GM12875 (cell line): ENCODE measurements around the gene NRDC.

Experiments
- H3K4me3 ChIP-seq: one replicate; pipeline ENCODE4 v1.5.1; 2011; ENCODE audit warnings: low read depth, low read length, control low read depth
- CTCF ChIP-seq: IDR thresholded peaks from 2 replicates; pipeline ENCODE4 v1.5.1; 2011; ENCODE audit warnings: low read depth, mild to moderate bottlenecking, control low read depth, inconsistent platforms, low read length, moderate library complexity, borderline replicate concordance; ENCODE audit not compliant: insufficient read depth

The NRDC gene

GRCh38 chr1:51790385-51790784 is 88.1 kb downstream of the NRDC start:
- TF ChIP-seq CTCF: no peak
- no peak overlapping the region for H3K4me3 ChIP-seq

GRCh38 chr1:51789342-51789741 is 89.2 kb downstream of the NRDC start:
- no peak overlapping the region for H3K4me3 ChIP-seq
- no peak for TF ChIP-seq CTCF

DNA sequence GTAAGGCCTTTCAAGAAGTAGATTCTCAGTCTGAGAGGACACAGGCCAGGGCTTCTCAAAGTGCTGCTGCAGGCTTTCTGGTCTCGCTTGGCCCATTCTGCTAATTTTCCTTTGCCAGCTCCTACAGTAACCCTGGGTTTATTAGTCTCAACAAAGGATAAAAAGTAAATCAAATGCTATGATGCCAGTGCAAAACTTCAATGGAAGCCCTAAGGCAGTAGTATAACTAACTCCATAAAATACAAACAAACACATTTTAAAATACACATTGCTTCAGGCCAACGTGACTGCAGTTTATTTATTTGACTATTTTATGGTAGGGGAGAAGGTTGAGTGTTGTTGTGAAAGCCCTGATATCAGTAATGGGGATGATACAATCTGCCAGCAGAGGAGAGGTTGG is 89.6 kb downstream of the NRDC start:
- TF ChIP-seq CTCF: no peak

DNA sequence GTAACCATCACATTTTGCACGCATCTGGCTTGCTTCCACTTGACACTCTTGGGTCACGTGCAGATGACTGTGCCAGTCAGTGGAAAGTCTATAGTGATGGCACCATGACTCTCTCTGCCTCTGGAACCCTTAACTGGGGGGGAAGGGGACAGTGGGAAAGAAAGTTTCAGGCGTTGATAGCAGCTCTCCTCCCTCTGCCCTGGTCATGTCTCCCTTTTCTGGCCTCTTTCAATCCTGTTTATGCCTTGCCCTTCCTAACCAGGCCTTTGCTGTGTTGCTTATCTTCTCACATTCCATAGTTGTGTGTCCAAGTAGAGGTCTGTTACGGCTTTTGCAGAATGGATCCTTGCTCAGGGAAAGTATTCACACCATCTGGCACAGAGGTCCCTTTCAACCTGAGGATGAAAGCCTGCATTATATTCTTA is 93.5 kb downstream of the NRDC start:
- TF ChIP-seq CTCF: no peak
- H3K4me3 ChIP-seq: no peak overlapping the region

More for the DNA sequence above, 89.6 kb downstream of the NRDC start:
- no peak overlapping the region for H3K4me3 ChIP-seq

DNA sequence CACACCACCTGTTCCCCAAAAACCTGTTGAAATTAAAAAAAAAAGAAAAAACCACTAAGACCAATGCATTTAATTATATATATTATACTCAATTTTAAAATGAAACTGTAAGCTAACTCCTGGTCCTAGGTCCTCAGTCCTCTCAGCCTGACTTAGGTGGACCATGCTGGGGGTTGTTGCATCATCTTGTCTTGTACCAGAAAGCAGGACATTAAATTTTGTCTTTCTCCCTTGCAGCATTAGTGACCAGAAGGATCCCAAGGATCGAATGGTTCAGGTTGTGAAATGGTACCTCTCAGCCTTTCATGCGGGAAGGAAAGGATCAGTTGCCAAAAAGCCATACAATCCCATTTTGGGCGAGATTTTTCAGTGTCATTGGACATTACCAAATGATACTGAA is 97.6 kb downstream of the NRDC start:
- H3K4me3 ChIP-seq: no peak overlapping the region
- no peak for TF ChIP-seq CTCF

DNA sequence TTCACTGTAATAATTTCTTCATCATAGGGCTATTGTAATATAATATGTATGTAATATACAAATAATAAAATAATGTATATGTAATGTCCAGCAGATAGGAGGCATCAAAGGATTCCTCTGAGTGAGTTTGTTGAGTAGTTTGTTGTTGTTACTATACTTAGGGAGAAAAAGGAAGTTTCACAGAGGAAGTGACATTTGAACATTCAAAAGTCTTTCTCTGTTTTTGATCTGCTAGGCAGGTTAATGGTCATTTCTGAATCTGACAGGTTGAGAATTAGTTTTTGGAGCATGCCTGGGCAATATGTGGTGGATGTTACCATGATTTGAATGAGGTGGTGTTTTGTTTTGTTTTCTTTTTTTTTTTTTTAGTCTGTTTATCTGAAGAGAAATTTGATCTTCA is 102.1 kb downstream of the NRDC start:
- no peak for TF ChIP-seq CTCF

DNA sequence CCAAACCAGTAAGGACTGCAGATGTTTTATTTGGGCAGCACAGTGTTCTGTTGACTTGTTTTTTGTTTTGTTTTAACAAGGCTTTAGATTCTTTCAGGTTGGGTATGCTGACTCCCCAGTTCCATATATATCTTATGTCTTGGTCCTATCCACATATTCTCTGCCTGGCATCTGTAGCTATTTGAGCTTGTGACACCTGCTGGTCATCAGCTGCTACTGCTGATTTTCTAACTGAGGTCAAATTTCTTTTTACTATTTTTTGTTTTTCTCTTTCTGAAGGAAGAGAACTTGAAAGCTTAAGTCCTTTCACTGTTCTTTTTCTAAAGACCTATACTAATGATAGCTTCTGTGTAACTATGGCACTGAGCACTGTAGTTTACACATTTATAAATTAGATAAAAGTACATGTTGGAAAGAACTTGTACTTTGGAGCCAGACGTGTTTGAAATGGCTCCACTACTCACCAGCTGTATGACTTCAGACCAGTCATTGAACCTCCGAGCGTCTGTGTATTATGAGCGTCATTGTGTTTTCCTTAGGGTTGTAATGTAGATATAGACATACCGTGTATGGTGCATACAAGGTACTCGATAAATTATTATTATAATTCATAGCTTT is 109.4 kb downstream of the NRDC start:
- TF ChIP-seq CTCF: peak; percentile 55; the same call in 1 of the 2 replicates
- H3K4me3 ChIP-seq: no peak overlapping the region

More for the DNA sequence above, 102.1 kb downstream of the NRDC start:
- no peak overlapping the region for H3K4me3 ChIP-seq
